Measurements from ENCODE around the gene ADAM21.
"Not testable (repeated sequence)": the region's sequence is repeated elsewhere in the genome, so short reads cannot be mapped to it uniquely, and the experiment has no call there.

The ADAM21 gene

GRCh38 chr14:70477356-70478105 is 25.6 kb downstream of the ADAM21 start:
- DNase-seq (ENCODE audit: low read depth in 3 of 3), result not testable (repeated sequence)

- DNase-seq (ENCODE audit: low read depth in 3 of 3), result no peak
Measured at GRCh38 chr14:70489579-70490200, 37.7 kb downstream of the ADAM21 start.

- no peak for DNase-seq (ENCODE audit: low read depth in 3 of 3)
Measured at GRCh38 chr14:70498191-70498590, 46.2 kb downstream of the ADAM21 start.

Data from stimulated activated CD4-positive, alpha-beta T cell treated with anti-CD3 and anti-CD28 coated beads, TNF-alpha, amount 100 ng/mL, for 48 hours (primary cell).